Panc1 (cell line): ENCODE results near the gene OSER1. TPM values are rescaled to one million over a fixed set of nuclear protein-coding genes. Genes with fewer than 3 reads are reported as not detected.

Experiments
- total RNA-seq: library from RNA; stranded (reverse); gene quantifications from one replicate; pipeline ENCODE4 v1.2.1, GENCODE V29; 2021; ENCODE audit not compliant: unreplicated experiment

The OSER1 gene
- total RNA-seq, 1 experiment from 2014 or later = 37.8 TPM

Other genes starting within 250 kb of the OSER1 start
- 0.49 TPM for gene JPH2, start 23.6 kb downstream of the OSER1 start, total RNA-seq
- not detected for gene GDAP1L1, start 36.5 kb upstream of the OSER1 start, total RNA-seq
- 10.5 TPM for gene FITM2, start 100.4 kb upstream of the OSER1 start, total RNA-seq
- not detected for gene R3HDML, start 126.3 kb upstream of the OSER1 start, total RNA-seq
- 0.28 TPM for gene HNF4A, start 144.9 kb upstream of the OSER1 start, total RNA-seq